HG03175 (cell line): ENCODE measurements around the gene KIF23.
A peak's percentile ranks its signal among the peaks of the same experiment; 100 is the strongest.
"Not testable (repeated sequence)": the region's sequence is repeated elsewhere in the genome, so short reads cannot be mapped to it uniquely, and the experiment has no call there.

Experiments used
- ATAC-seq: cut with Tn5 transposase; IDR thresholded peaks from one replicate; pipeline ENCODE4 v1.9.1; 2021; ENCODE audit warnings: mild to moderate bottlenecking, moderate library complexity; ENCODE audit not compliant: unreplicated experiment

KIF23 gene

GRCh38 chr15:69413822-69414700 lies at the start of gene KIF23:
KIF23 (plus strand) TSS chr15:69414349; CDS start chr15:69414466, 117 bp downstream.
- peak; percentile 97 for ATAC-seq

- no peak for ATAC-seq
Observed at GRCh38 chr15:69367236-69367635, 46.9 kb upstream of the KIF23 start.

GRCh38 chr15:69369631-69370030 lies 44.5 kb upstream of the KIF23 start:
- no peak for ATAC-seq

GRCh38 chr15:69373406-69373805 lies 40.7 kb upstream of the KIF23 start:
- no peak for ATAC-seq

- ATAC-seq, result no peak
Observed at GRCh38 chr15:69375151-69375790, 38.9 kb upstream of the KIF23 start.

- no peak for ATAC-seq
Observed at GRCh38 chr15:69377216-69377970, 36.8 kb upstream of the KIF23 start.

- no peak for ATAC-seq
Observed at GRCh38 chr15:69380100-69380725, 33.9 kb upstream of the KIF23 start.

- ATAC-seq, result no peak
Observed at GRCh38 chr15:69380726-69381105, 33.4 kb upstream of the KIF23 start.

GRCh38 chr15:69382176-69382575 lies 32.0 kb upstream of the KIF23 start:
- not testable (repeated sequence) for ATAC-seq

- not testable (repeated sequence) for ATAC-seq
Observed at GRCh38 chr15:69384066-69384465, 30.1 kb upstream of the KIF23 start.

GRCh38 chr15:69384626-69385598 lies 29.2 kb upstream of the KIF23 start:
- ATAC-seq, result no peak

GRCh38 chr15:69385831-69386230 lies 28.3 kb upstream of the KIF23 start:
- no peak for ATAC-seq

- no peak for ATAC-seq
Observed at GRCh38 chr15:69386284-69386683, 27.9 kb upstream of the KIF23 start.

- no peak for ATAC-seq
Observed at GRCh38 chr15:69388260-69388705, 25.9 kb upstream of the KIF23 start.

GRCh38 chr15:69389426-69389825 lies 24.7 kb upstream of the KIF23 start:
- ATAC-seq, result no peak

GRCh38 chr15:69390575-69390974 lies 23.6 kb upstream of the KIF23 start:
- ATAC-seq, result no peak

- ATAC-seq, result no peak
Observed at GRCh38 chr15:69391046-69391757, 22.9 kb upstream of the KIF23 start.

- no peak for ATAC-seq
Observed at GRCh38 chr15:69392352-69392751, 21.8 kb upstream of the KIF23 start.

- no peak for ATAC-seq
Observed at GRCh38 chr15:69393831-69394491, 20.2 kb upstream of the KIF23 start.
